Loucy (cell line): ENCODE measurements around the gene COBLL1.

ENCODE experiments used
- H2AFZ ChIP-seq: fragments of 200-600 bp; sonication (generic); 2 replicates; pipeline ENCODE4 v1.6.0; 2016; ENCODE audit warnings: antibody characterized with exemption, mild to moderate bottlenecking, low read length, moderate library complexity
- H3F3A ChIP-seq: fragments of 200-600 bp; 2 replicates; pipeline ENCODE4 v1.6.0; 2016; ENCODE audit warnings: antibody characterized with exemption, low read depth, mild to moderate bottlenecking
- H3K27me3 ChIP-seq: fragments of 200-600 bp; sonication (generic); 2 replicates; pipeline ENCODE4 v1.6.1; 2014; ENCODE audit warnings: low read length, mild to moderate bottlenecking; ENCODE audit not compliant: insufficient read depth, poor library complexity, severe bottlenecking
- H3K36me3 ChIP-seq: fragments of 200-600 bp; sonication (generic); 2 replicates; pipeline ENCODE4 v1.6.1; 2016; ENCODE audit warnings: low read length; ENCODE audit not compliant: insufficient read depth
- H3K4me1 ChIP-seq: fragments of 200-600 bp; sonication (generic); 2 replicates; pipeline ENCODE4 v1.5.1; 2014; ENCODE audit warnings: low read length, mild to moderate bottlenecking; ENCODE audit not compliant: insufficient read depth, poor library complexity, severe bottlenecking
- H3K4me2 ChIP-seq: fragments of 200-600 bp; sonication (generic); 2 replicates; pipeline ENCODE4 v1.6.0; 2014; ENCODE audit warnings: antibody characterized with exemption, low read length, low read depth, mild to moderate bottlenecking; ENCODE audit not compliant: poor library complexity, severe bottlenecking
- H3K4me3 ChIP-seq: fragments of 200-600 bp; sonication (generic); 2 replicates; pipeline ENCODE4 v1.5.1; 2014; ENCODE audit warnings: low read length, mild to moderate bottlenecking, mixed read lengths; ENCODE audit not compliant: poor library complexity, severe bottlenecking
- H3K79me2 ChIP-seq: fragments of 200-600 bp; sonication (generic); 2 replicates; pipeline ENCODE4 v1.6.1; 2014; ENCODE audit warnings: low read length; ENCODE audit not compliant: insufficient read depth
- H3K9ac ChIP-seq: fragments of 200-600 bp; sonication (generic); 2 replicates; pipeline ENCODE4 v1.6.0; 2014; ENCODE audit warnings: mild to moderate bottlenecking, low read depth, low read length, moderate library complexity; ENCODE audit not compliant: poor library complexity, severe bottlenecking
- H3K9me2 ChIP-seq: fragments of 200-600 bp; sonication (generic); replicated peaks from 2 replicates; pipeline ENCODE4 v1.6.1; 2016; ENCODE audit warnings: low read depth, low read length, mixed read lengths
- H3K9me3 ChIP-seq: fragments of 200-600 bp; sonication (generic); 2 replicates; pipeline ENCODE4 v1.6.1; 2014; ENCODE audit warnings: mild to moderate bottlenecking, antibody characterized with exemption, low read length, low read depth; ENCODE audit not compliant: insufficient read depth
- H4K20me1 ChIP-seq: fragments of 200-600 bp; sonication (generic); 2 replicates; pipeline ENCODE4 v1.6.0; 2014; ENCODE audit warnings: antibody characterized with exemption, low read length, mild to moderate bottlenecking; ENCODE audit not compliant: insufficient read depth, poor library complexity, severe bottlenecking
- EZH2phosphoT487 ChIP-seq: fragments of 200-600 bp; IDR thresholded peaks from 2 replicates; pipeline ENCODE4 v1.6.1; 2018; ENCODE audit warnings: antibody characterized with exemption, mild to moderate bottlenecking, moderate library complexity, borderline replicate concordance
- TF ChIP-seq, protein P1 (sequence below): fragments of 200-600 bp; sonication (generic); conservative IDR thresholded peaks from 2 replicates; pipeline ENCODE4 v1.5.1; 2014; ENCODE audit warnings: mild to moderate bottlenecking, antibody characterized with exemption, low read length

The COBLL1 gene

DNA sequence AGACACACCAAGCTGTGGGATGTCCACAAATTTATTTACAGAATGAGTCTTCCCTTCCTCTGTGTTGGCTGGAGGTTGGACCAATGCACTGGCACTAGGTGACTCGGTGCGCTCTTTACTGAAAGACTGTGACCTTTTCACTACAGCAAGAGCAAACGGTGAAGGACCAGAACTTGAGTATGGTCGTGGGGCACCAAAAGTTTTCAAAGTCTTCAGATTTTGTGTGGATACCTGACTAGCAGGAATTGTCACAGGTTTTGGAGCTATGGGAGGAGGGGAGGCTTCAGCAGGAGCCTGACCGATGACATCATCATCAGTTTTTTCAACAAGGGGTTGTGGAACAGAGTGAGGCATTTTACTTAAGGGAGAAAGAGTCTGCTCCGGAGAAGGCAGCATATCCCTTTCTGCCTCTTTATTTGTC lies 147.3 kb downstream of the COBLL1 start:
- H3K36me3 ChIP-seq, result no peaks in the 10 kb centered on the region
- no peak for TF ChIP-seq EZH2phosphoT487
- TF ChIP-seq, protein P1, sequence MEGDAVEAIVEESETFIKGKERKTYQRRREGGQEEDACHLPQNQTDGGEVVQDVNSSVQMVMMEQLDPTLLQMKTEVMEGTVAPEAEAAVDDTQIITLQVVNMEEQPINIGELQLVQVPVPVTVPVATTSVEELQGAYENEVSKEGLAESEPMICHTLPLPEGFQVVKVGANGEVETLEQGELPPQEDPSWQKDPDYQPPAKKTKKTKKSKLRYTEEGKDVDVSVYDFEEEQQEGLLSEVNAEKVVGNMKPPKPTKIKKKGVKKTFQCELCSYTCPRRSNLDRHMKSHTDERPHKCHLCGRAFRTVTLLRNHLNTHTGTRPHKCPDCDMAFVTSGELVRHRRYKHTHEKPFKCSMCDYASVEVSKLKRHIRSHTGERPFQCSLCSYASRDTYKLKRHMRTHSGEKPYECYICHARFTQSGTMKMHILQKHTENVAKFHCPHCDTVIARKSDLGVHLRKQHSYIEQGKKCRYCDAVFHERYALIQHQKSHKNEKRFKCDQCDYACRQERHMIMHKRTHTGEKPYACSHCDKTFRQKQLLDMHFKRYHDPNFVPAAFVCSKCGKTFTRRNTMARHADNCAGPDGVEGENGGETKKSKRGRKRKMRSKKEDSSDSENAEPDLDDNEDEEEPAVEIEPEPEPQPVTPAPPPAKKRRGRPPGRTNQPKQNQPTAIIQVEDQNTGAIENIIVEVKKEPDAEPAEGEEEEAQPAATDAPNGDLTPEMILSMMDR, result no peak
- no peaks in the 10 kb centered on the region for H3K79me2 ChIP-seq
- no peaks in the 10 kb centered on the region for H3K27me3 ChIP-seq
- peaks cover 12% of the 10 kb centered on the region for H3K4me1 ChIP-seq
- no peak overlapping the region for H3K4me3 ChIP-seq
- H3K9ac ChIP-seq, result no peak overlapping the region
- no peaks in the 10 kb centered on the region for H3K9me2 ChIP-seq
- H4K20me1 ChIP-seq, result no peaks in the 10 kb centered on the region
- H3K4me2 ChIP-seq, result no peak overlapping the region
- no peak overlapping the region for H2AFZ ChIP-seq
- no peaks in the 10 kb centered on the region for H3K9me3 ChIP-seq
- H3F3A ChIP-seq, result no peaks in the 10 kb centered on the region

- Histone ChIP-seq H3K4me1 (peaks cover 12% of the 10 kb centered on the region), H3K4me3 (no peak overlapping the region), H3K4me2 (no peak overlapping the region), H3K27me3 (no peaks in the 10 kb centered on the region), H3K79me2 (no peaks in the 10 kb centered on the region), H4K20me1 (no peaks in the 10 kb centered on the region), H2AFZ (no peak overlapping the region), H3K36me3 (no peaks in the 10 kb centered on the region), H3K9me3 (no peaks in the 10 kb centered on the region), H3K9me2 (no peaks in the 10 kb centered on the region), H3F3A (no peaks in the 10 kb centered on the region), H3K9ac (no peak overlapping the region)
- TF ChIP-seq, protein P1, result no peak
- TF ChIP-seq EZH2phosphoT487, result no peak
Observed at GRCh38 chr2:164693834-164694233, 147.8 kb downstream of the COBLL1 start.

GRCh38 chr2:164693390-164693789 lies 148.2 kb downstream of the COBLL1 start:
- no peaks in the 10 kb centered on the region for H3K79me2 ChIP-seq
- H3K36me3 ChIP-seq, result no peaks in the 10 kb centered on the region
- no peak overlapping the region for H3K9ac ChIP-seq
- H3K27me3 ChIP-seq, result no peaks in the 10 kb centered on the region
- no peaks in the 10 kb centered on the region for H3K9me2 ChIP-seq
- no peaks in the 10 kb centered on the region for H3F3A ChIP-seq
- TF ChIP-seq, protein P1, result no peak
- TF ChIP-seq EZH2phosphoT487, result no peak
- no peaks in the 10 kb centered on the region for H3K9me3 ChIP-seq
- no peak overlapping the region for H2AFZ ChIP-seq
- peaks cover 12% of the 10 kb centered on the region for H3K4me1 ChIP-seq
- no peak overlapping the region for H3K4me3 ChIP-seq
- H4K20me1 ChIP-seq, result no peaks in the 10 kb centered on the region
- H3K4me2 ChIP-seq, result no peak overlapping the region
